Vagina (tissue), 2 donors: ENCODE results near the gene WDFY3.

ENCODE experiments used
- POLR2A ChIP-seq, 2 donors: fragments of 450-650 bp; IDR thresholded peaks; one replicate each; pipeline ENCODE4 v1.6.1; 2017; ENCODE audit warnings: antibody characterized with exemption in 2 of 2, mild to moderate bottlenecking in 2 of 2, moderate library complexity in 2 of 2
- POLR2AphosphoS5 ChIP-seq, 2 donors: sonication (generic); formaldehyde crosslinking; IDR thresholded peaks; one replicate each; pipeline ENCODE4 v1.9.0; 2017; ENCODE audit warnings: antibody characterized with exemption in 2 of 2, mild to moderate bottlenecking in 2 of 2, low read depth in 1 of 2; ENCODE audit not compliant: insufficient read depth in 1 of 2
- TF ChIP-seq, protein P1 (sequence below), 3 experiments: fragments of 450-650 bp in 2 of 3; fragments of 200-600 bp in 1 of 3; sonication (generic) in 1 of 3; IDR thresholded peaks; one replicate each; pipeline ENCODE4 v1.5.1; 2017 to 2019; ENCODE audit warnings: antibody characterized with exemption in 3 of 3, mild to moderate bottlenecking in 2 of 3, moderate library complexity in 2 of 3

DNA sequence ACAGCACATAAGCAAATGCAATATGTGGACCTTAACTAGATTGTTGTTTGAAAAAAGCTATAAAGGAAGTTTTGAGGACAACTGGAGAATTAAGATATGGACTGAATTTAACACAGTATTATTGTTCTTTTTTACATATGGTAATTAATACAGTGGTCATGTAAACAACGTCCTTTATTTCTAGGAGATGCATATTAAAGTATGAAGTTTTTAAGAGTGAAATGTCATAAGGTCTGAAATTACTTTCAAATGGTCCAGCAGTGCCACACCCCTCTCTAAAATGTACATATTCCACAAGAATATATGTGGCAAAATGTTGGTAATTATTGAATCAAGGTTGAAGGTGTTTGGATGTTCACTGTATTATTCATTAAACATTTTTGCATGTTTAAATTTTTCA, 40.9 kb downstream of the WDFY3 start:
- TF ChIP-seq, protein P1, sequence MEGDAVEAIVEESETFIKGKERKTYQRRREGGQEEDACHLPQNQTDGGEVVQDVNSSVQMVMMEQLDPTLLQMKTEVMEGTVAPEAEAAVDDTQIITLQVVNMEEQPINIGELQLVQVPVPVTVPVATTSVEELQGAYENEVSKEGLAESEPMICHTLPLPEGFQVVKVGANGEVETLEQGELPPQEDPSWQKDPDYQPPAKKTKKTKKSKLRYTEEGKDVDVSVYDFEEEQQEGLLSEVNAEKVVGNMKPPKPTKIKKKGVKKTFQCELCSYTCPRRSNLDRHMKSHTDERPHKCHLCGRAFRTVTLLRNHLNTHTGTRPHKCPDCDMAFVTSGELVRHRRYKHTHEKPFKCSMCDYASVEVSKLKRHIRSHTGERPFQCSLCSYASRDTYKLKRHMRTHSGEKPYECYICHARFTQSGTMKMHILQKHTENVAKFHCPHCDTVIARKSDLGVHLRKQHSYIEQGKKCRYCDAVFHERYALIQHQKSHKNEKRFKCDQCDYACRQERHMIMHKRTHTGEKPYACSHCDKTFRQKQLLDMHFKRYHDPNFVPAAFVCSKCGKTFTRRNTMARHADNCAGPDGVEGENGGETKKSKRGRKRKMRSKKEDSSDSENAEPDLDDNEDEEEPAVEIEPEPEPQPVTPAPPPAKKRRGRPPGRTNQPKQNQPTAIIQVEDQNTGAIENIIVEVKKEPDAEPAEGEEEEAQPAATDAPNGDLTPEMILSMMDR (IDR thresholded peaks at IDR 0.05): no peak
- TF ChIP-seq POLR2A (IDR thresholded peaks at IDR 0.05): no peak
- TF ChIP-seq POLR2AphosphoS5 (IDR thresholded peaks at IDR 0.05; ENCODE audit: insufficient read depth in 1 of 2, low read depth in 1 of 2): no peak
